NOMO-1 treated with dmso at 0.1 percent for 144 hours (cell line): ENCODE data around the gene GREM1.

ENCODE experiments used
- DNase-seq: peaks from one replicate; lab custom pipeline; 2025; ENCODE audit not compliant: unreplicated experiment; lab: John Stamatoyannopoulos, UW

Gene GREM1

DNA sequence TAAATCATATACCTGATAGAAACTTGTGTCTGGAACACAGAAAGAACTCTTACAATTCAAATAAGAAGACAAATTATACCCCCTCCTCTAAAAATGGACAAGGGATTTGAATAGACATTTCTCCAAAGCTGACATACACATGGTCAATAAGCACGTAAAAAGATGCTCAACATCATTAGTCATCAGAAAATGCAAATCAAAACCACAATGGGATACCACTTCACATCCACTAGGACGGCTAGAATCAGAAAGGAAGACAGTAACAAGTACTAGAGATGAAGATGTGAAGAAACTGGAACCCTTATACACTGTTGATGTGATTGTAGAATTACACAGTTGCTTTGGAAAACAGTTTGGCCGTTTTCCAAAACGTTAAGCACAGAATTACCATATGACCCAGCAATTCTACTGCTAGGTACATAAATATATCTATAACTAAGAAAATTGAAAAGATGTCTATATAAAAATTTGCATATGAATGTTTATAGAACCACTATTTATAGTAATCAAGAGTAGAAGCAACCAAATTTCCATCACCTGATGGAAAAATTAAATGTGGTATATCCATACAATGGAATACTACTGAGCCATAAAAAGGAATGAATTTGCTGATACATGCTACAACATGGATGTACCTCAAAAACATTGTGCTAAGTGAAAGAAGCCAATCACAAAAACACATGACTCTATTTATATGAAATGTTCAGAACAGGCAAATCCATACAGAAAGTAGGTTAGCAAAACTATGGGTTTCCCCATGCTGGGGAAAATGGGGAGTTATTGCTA, 60.8 kb downstream of the GREM1 start:
- DNase-seq: no peak

DNA sequence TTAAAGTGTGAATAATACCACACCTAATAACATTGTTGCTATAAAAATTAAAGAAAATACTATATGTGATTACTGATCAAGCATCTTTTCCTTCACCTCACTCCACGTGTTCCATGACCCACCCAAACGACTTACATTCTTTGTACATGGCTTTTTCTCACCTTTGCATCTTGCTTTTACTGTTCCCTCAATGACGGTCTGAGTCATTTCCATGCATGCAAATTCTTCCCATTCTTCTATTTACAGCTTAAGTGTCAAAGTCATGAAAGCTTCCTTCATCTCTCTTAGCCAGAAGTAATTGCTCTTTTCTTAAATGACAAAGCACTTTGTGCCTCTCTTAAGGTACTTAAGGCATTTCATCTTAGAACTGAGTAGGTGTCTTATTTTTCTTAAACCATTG, 64.0 kb downstream of the GREM1 start:
- DNase-seq: no peak

DNA sequence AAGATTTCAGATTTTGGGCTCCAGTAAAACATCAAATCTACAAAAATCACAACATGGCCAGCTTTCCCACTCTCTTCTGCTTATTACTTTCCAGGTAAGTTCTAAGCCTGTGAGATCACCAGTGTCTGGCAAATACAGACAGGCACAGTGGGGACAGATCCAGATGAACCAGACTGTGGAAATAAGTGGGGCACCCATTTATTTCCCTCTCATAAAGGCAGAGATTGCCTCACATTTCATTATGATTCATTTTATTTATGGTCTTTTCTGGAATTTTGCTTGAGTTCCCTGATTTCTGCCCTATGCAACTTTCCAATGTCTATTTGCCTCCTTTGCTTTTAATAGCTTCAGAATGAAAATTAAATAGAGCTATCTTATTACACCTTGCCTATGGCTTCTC, 66.8 kb downstream of the GREM1 start:
- DNase-seq: no peak

DNA sequence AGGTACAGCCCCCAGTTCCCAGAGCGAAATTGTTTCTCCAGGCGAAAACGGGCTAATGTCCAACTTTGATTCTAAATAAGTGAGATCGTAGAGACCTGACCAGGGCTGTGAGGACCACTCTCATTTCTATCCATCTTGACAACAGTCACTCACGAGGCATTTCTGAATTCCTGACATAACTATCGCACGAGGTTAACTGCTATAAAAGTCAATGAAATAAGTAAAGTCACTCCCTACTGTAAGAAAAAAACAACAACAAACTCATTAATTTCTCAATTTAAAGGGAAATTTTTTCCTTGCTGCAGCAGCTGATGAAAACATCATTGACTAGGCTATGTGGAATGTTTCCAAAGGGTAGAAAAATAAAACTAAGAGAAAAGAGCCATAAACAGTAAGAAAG, 69.1 kb downstream of the GREM1 start:
- DNase-seq: no peak

DNA sequence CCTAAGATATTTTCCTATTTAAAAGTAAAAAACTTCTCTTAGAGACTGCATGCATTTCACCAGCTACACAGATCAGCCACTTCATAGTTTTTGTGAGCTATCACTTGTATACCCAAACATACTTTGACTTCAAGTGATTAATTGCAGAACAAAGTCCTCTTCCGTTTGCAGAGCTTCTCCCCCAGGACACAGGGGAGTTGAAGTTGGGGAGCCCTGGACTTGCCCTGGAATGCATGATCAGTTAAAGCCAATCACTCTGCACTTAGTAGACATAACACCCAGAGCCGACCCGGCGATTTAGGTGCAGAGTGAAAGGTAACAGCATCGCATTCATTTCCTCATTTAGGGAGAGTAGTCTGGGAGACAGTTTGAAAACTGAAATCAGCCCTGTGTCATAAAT, 70.1 kb downstream of the GREM1 start:
- no peak for DNase-seq

DNA sequence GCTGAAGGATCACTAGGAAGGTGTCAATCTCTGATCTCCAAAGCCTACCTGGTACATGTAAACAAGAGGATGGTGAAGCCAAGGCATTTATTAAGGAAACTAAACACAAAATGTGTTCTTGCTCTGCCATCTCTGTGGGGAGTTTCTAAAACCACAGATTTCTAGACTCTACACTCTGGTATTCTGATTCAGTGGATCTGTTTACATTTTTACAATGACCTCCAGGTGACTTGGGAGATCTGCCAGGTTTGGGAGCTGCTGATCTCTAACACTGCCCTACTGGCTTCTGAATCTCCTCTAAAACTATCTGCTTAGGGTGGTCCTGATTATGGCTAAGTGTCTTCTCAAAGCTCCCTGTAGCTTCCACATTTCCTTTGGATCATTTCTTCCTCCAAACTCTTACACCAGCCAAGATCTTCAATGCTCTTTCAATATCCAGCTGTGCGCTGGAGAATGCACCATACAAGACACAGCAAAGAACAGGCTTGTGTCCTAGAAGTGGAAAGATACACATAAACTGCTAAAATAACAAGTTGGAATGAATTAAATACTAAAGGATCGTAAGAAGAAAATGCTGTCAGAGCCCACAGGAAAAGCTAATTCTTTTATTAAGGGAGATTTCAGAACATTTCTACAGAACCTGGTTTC, 72.7 kb downstream of the GREM1 start:
- DNase-seq: no peak

DNA sequence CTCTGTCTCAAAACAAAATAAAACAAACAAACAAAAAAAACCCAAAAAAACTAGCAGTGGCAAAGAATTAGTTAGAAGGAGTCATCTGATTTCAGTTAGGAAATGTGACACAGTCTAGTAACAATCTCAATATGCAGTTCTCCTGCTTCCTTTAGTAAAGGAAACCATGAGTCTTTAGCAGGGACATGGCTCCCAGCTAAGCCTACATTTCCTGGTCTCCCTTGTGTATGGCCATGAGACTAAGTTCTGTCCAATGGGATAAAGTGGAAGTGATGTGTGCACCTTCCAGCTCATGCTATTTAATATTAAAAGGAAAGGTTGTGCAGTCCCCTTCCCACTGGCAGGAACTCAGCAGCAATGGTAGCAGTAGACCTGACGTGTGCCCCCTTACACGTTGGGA, 74.6 kb downstream of the GREM1 start:
- no peak for DNase-seq
